ENCODE results near the gene ZSCAN5A.
"Not testable (repeated sequence)": the region's sequence is repeated elsewhere in the genome, so short reads cannot be mapped to it uniquely, and the experiment has no call there.

ZSCAN5A gene

GRCh38 chr19:56189785-56190184 lies 124.9 kb downstream of the ZSCAN5A start:
- H3K4me3 ChIP-seq (ENCODE audit: low read depth, low read length), result no peak overlapping the region
- no peak for DNase-seq (ENCODE audit: low read depth)
- no peak for TF ChIP-seq POLR2A (IDR thresholded peaks at IDR 0.05; ENCODE audit: extremely low read depth, insufficient read length)
- TF ChIP-seq MAX (IDR thresholded peaks at IDR 0.05; ENCODE audit: low read depth, low read length), result no peak
- TF ChIP-seq MYC (IDR thresholded peaks at IDR 0.05; ENCODE audit: low read depth, low read length), result no peak
- TF ChIP-seq CTCF (IDR thresholded peaks at IDR 0.05; ENCODE audit: low read depth, low read length), result no peak

- H3K4me3 ChIP-seq (ENCODE audit: low read depth, low read length), result no peak overlapping the region
- TF ChIP-seq MYC (IDR thresholded peaks at IDR 0.05; ENCODE audit: low read depth, low read length) (no peak), POLR2A (IDR thresholded peaks at IDR 0.05; ENCODE audit: extremely low read depth, insufficient read length) (no peak), CTCF (IDR thresholded peaks at IDR 0.05; ENCODE audit: low read depth, low read length) (no peak), MAX (IDR thresholded peaks at IDR 0.05; ENCODE audit: low read depth, low read length) (no peak)
- no peak for DNase-seq (ENCODE audit: low read depth)
Measured at GRCh38 chr19:56177564-56178243, 136.9 kb downstream of the ZSCAN5A start.

GRCh38 chr19:56176881-56177280 lies 137.8 kb downstream of the ZSCAN5A start:
- H3K4me3 ChIP-seq (ENCODE audit: low read depth, low read length), result no peak overlapping the region
- TF ChIP-seq MAX (IDR thresholded peaks at IDR 0.05; ENCODE audit: low read depth, low read length) (no peak), MYC (IDR thresholded peaks at IDR 0.05; ENCODE audit: low read depth, low read length) (no peak), POLR2A (IDR thresholded peaks at IDR 0.05; ENCODE audit: extremely low read depth, insufficient read length) (no peak), CTCF (IDR thresholded peaks at IDR 0.05; ENCODE audit: low read depth, low read length) (no peak)
- no peak for DNase-seq (ENCODE audit: low read depth)

- H3K4me3 ChIP-seq (ENCODE audit: low read depth, low read length); DNase-seq (ENCODE audit: low read depth): not testable (repeated sequence)
Measured at GRCh38 chr19:56176310-56176709, 138.3 kb downstream of the ZSCAN5A start.

GRCh38 chr19:56175861-56176307 lies 138.8 kb downstream of the ZSCAN5A start, which contains the start of gene GALP:
GALP (plus strand) TSS chr19:56176008; CDS start chr19:56177109, 1,101 bp downstream.
- not testable (repeated sequence) for H3K4me3 ChIP-seq (ENCODE audit: low read depth, low read length); DNase-seq (ENCODE audit: low read depth)

GRCh38 chr19:56174550-56174949 lies 140.1 kb downstream of the ZSCAN5A start:
- TF ChIP-seq CTCF (IDR thresholded peaks at IDR 0.05; ENCODE audit: low read depth, low read length) (no peak), MYC (IDR thresholded peaks at IDR 0.05; ENCODE audit: low read depth, low read length) (no peak), MAX (IDR thresholded peaks at IDR 0.05; ENCODE audit: low read depth, low read length) (no peak), POLR2A (IDR thresholded peaks at IDR 0.05; ENCODE audit: extremely low read depth, insufficient read length) (no peak)
- no peak for DNase-seq (ENCODE audit: low read depth)
- H3K4me3 ChIP-seq (ENCODE audit: low read depth, low read length), result no peak overlapping the region

GRCh38 chr19:56174086-56174485 lies 140.6 kb downstream of the ZSCAN5A start:
- TF ChIP-seq CTCF (IDR thresholded peaks at IDR 0.05; ENCODE audit: low read depth, low read length) (no peak), POLR2A (IDR thresholded peaks at IDR 0.05; ENCODE audit: extremely low read depth, insufficient read length) (no peak), MYC (IDR thresholded peaks at IDR 0.05; ENCODE audit: low read depth, low read length) (no peak), MAX (IDR thresholded peaks at IDR 0.05; ENCODE audit: low read depth, low read length) (no peak)
- no peak for DNase-seq (ENCODE audit: low read depth)
- no peak overlapping the region for H3K4me3 ChIP-seq (ENCODE audit: low read depth, low read length)
